OCI-LY1 (cell line): Measurements from ENCODE around the gene ZNF407.

Source experiments
- H2AFZ ChIP-seq: fragments of 200-600 bp; sonication (generic), shearing (Covaris generic); 2 replicates; pipeline ENCODE4 v1.6.0; 2014; ENCODE audit warnings: antibody characterized with exemption, mild to moderate bottlenecking, low read length
- H3F3A ChIP-seq: fragments of 200-600 bp; sonication (generic), shearing (Covaris generic); 2 replicates; pipeline ENCODE4 v1.6.0; 2014; ENCODE audit warnings: mild to moderate bottlenecking, antibody characterized with exemption, low read length, moderate library complexity; ENCODE audit not compliant: insufficient read depth
- H3K27ac ChIP-seq: fragments of 200-600 bp; sonication (generic); 2 replicates; pipeline ENCODE4 v1.5.1; 2014; ENCODE audit warnings: low read length, mixed run types, mild to moderate bottlenecking, low read depth; ENCODE audit not compliant: poor library complexity, severe bottlenecking
- H3K27me3 ChIP-seq: fragments of 200-600 bp; sonication (generic); 2 replicates; pipeline ENCODE4 v1.6.0; 2014; ENCODE audit warnings: antibody characterized with exemption, mild to moderate bottlenecking, low read length, moderate library complexity; ENCODE audit not compliant: insufficient read depth
- H3K36me3 ChIP-seq: fragments of 200-600 bp; sonication (generic); 2 replicates; pipeline ENCODE4 v1.6.1; 2014; ENCODE audit warnings: mild to moderate bottlenecking, antibody characterized with exemption, low read length, moderate library complexity, mixed read lengths; ENCODE audit not compliant: insufficient read depth
- H3K4me1 ChIP-seq: fragments of 200-600 bp; sonication (generic); 2 replicates; pipeline ENCODE4 v1.5.1; 2014; ENCODE audit warnings: mild to moderate bottlenecking, low read length, moderate library complexity; ENCODE audit not compliant: insufficient read depth, severe bottlenecking
- H3K4me2 ChIP-seq: fragments of 200-600 bp; sonication (generic), shearing (Covaris generic); 2 replicates; pipeline ENCODE4 v1.6.1; 2014; ENCODE audit warnings: low read length
- H3K4me3 ChIP-seq: fragments of 200-600 bp; sonication (generic); 2 replicates; pipeline ENCODE4 v1.5.1; 2014; ENCODE audit warnings: low read length, low read depth, mild to moderate bottlenecking, mixed read lengths; ENCODE audit not compliant: poor library complexity, severe bottlenecking
- H3K79me2 ChIP-seq: fragments of 200-600 bp; shearing (Covaris generic); 2 replicates; pipeline ENCODE4 v1.6.1; 2016; ENCODE audit warnings: mixed run types, low read length, mixed read lengths; ENCODE audit not compliant: insufficient read depth
- H3K9ac ChIP-seq: fragments of 200-600 bp; sonication (generic), shearing (Covaris generic); 2 replicates; pipeline ENCODE4 v1.6.1; 2014; ENCODE audit warnings: mild to moderate bottlenecking, low read length, mixed read lengths
- H3K9me2 ChIP-seq: fragments of 200-600 bp; sonication (generic), shearing (Covaris generic); 2 replicates; pipeline ENCODE4 v1.6.1; 2014; ENCODE audit warnings: low read depth, mild to moderate bottlenecking, low read length, mixed read lengths
- H3K9me3 ChIP-seq: fragments of 200-600 bp; shearing (Covaris generic); 2 replicates; pipeline ENCODE4 v1.6.1; 2014; ENCODE audit warnings: low read length, mixed read lengths
- H4K20me1 ChIP-seq: fragments of 200-600 bp; sonication (generic), shearing (Covaris generic); 2 replicates; pipeline ENCODE4 v1.6.0; 2016; ENCODE audit warnings: mild to moderate bottlenecking, low read length; ENCODE audit not compliant: insufficient read depth
- CTCF ChIP-seq: fragments of 200-600 bp; sonication (generic), shearing (Covaris generic); IDR thresholded peaks from 2 replicates; pipeline ENCODE4 v1.5.1; 2017; ENCODE audit warnings: mild to moderate bottlenecking, antibody characterized with exemption, low read length, moderate library complexity, mixed read lengths
- EZH2 ChIP-seq: fragments of 200-600 bp; sonication (generic), shearing (Covaris generic); IDR thresholded peaks from 2 replicates; pipeline ENCODE4 v1.8.0; 2017; ENCODE audit warnings: borderline replicate concordance, mixed run types, mild to moderate bottlenecking, antibody characterized with exemption, low read length, moderate library complexity, mixed read lengths

Gene ZNF407

GRCh38 chr18:74933930-74934329 lies 336.3 kb downstream of the ZNF407 start:
- peaks cover 8% of the 10 kb centered on the region for H3K4me1 ChIP-seq
- H4K20me1 ChIP-seq = no peaks in the 10 kb centered on the region
- no peaks in the 10 kb centered on the region for H3K79me2 ChIP-seq

GRCh38 chr18:74935434-74935833 lies 337.8 kb downstream of the ZNF407 start:
- H4K20me1 ChIP-seq = no peaks in the 10 kb centered on the region
- H3F3A ChIP-seq = no peaks in the 10 kb centered on the region
- H3K79me2 ChIP-seq = no peaks in the 10 kb centered on the region
- H3K9me3 ChIP-seq = no peaks in the 10 kb centered on the region
- no peak overlapping the region for H3K27ac ChIP-seq
- H3K4me2 ChIP-seq = no peak overlapping the region
- H3K27me3 ChIP-seq = no peaks in the 10 kb centered on the region
- no peak overlapping the region for H3K9ac ChIP-seq
- TF ChIP-seq EZH2 (no peak), CTCF (no peak)
- no peaks in the 10 kb centered on the region for H3K36me3 ChIP-seq
- no peak overlapping the region for H3K4me3 ChIP-seq
- no peak overlapping the region for H2AFZ ChIP-seq
- peaks cover 8% of the 10 kb centered on the region for H3K4me1 ChIP-seq
- H3K9me2 ChIP-seq = no peaks in the 10 kb centered on the region

More at GRCh38 chr18:74933930-74934329, 336.3 kb downstream of the ZNF407 start:
- H3K27me3 ChIP-seq = no peaks in the 10 kb centered on the region
- H3K36me3 ChIP-seq = no peaks in the 10 kb centered on the region
- no peak overlapping the region for H3K9ac ChIP-seq
- H3K27ac ChIP-seq = no peak overlapping the region
- no peak overlapping the region for H3K4me3 ChIP-seq
- H3K9me3 ChIP-seq = no peaks in the 10 kb centered on the region
- H3K9me2 ChIP-seq = no peaks in the 10 kb centered on the region
- no peak overlapping the region for H3K4me2 ChIP-seq
- TF ChIP-seq EZH2 (no peak), CTCF (no peak)
- H2AFZ ChIP-seq = no peak overlapping the region
- H3F3A ChIP-seq = no peaks in the 10 kb centered on the region

- no peaks in the 10 kb centered on the region for H3K9me3 ChIP-seq
- H3K9ac ChIP-seq = no peak overlapping the region
- no peak overlapping the region for H3K4me2 ChIP-seq
- no peaks in the 10 kb centered on the region for H3K36me3 ChIP-seq
- no peaks in the 10 kb centered on the region for H4K20me1 ChIP-seq
- H3K79me2 ChIP-seq = no peaks in the 10 kb centered on the region
- H3K4me1 ChIP-seq = peaks cover 2% of the 10 kb centered on the region
- H3K4me3 ChIP-seq = no peak overlapping the region
- H3K9me2 ChIP-seq = no peaks in the 10 kb centered on the region
- H2AFZ ChIP-seq = no peak overlapping the region
- no peak for TF ChIP-seq CTCF
- TF ChIP-seq EZH2 = no peak
- H3K27ac ChIP-seq = no peak overlapping the region
- H3F3A ChIP-seq = no peaks in the 10 kb centered on the region
- no peaks in the 10 kb centered on the region for H3K27me3 ChIP-seq
Measured at GRCh38 chr18:74936343-74936742, 338.7 kb downstream of the ZNF407 start.
